Rectal smooth muscle tissue (tissue), 1 donor: Measurements from ENCODE around the gene DYNC2LI1.

Experiments used
- H3K27ac ChIP-seq: one replicate; pipeline ENCODE4 v1.7.0; 2013; ENCODE audit warnings: low read depth, low read length, inconsistent platforms
- H3K27me3 ChIP-seq: one replicate; pipeline ENCODE4 v1.7.0; 2013; ENCODE audit warnings: low read length; ENCODE audit not compliant: control insufficient read depth, insufficient read depth
- H3K36me3 ChIP-seq: one replicate; pipeline ENCODE4 v1.7.0; 2013; ENCODE audit warnings: low read length; ENCODE audit not compliant: control insufficient read depth, insufficient read depth
- H3K4me1 ChIP-seq: one replicate; pipeline ENCODE4 v1.7.0; 2013; ENCODE audit warnings: low read length; ENCODE audit not compliant: control insufficient read depth, insufficient read depth
- H3K4me3 ChIP-seq: one replicate; pipeline ENCODE4 v1.7.0; 2013; ENCODE audit warnings: low read length
- H3K9ac ChIP-seq: one replicate; pipeline ENCODE4 v1.7.0; 2013; ENCODE audit warnings: low read length

The DYNC2LI1 gene

DNA sequence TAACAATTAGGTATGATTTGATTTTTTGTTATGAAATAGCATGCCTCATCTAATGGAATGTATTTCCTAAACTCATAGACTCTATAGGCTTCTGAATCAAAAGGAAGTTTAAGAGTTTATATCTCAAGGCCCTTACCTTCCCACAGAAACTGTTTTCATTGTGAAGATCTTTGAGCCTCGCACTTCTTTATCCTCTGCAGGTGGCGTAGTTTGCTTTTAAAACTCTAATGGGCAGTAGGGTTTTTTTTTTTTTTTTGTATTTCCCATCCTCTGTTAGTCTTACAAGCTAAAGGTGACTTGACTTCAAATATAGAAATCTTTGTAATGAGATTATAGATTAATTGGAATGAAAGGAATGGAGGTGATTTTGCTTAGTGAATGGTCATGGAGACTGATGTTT is 28.3 kb downstream of the DYNC2LI1 start:
- H3K27ac ChIP-seq = no peak overlapping the region
- no peak overlapping the region for H3K4me3 ChIP-seq
- no peak overlapping the region for H3K9ac ChIP-seq
- no peaks in the 10 kb centered on the region for H3K36me3 ChIP-seq
- no peaks in the 10 kb centered on the region for H3K4me1 ChIP-seq
- H3K27me3 ChIP-seq = no peaks in the 10 kb centered on the region

GRCh38 chr2:43803113-43803512 is 29.3 kb downstream of the DYNC2LI1 start:
- H3K36me3 ChIP-seq = no peaks in the 10 kb centered on the region
- no peak overlapping the region for H3K27ac ChIP-seq
- no peaks in the 10 kb centered on the region for H3K4me1 ChIP-seq
- H3K9ac ChIP-seq = no peak overlapping the region
- no peak overlapping the region for H3K4me3 ChIP-seq
- H3K27me3 ChIP-seq = no peaks in the 10 kb centered on the region

GRCh38 chr2:43806719-43807031 is 32.8 kb downstream of the DYNC2LI1 start:
- Histone ChIP-seq H3K9ac (no peak overlapping the region), H3K36me3 (no peaks in the 10 kb centered on the region), H3K4me3 (no peak overlapping the region), H3K27ac (no peak overlapping the region), H3K4me1 (no peaks in the 10 kb centered on the region), H3K27me3 (no peaks in the 10 kb centered on the region)

DNA sequence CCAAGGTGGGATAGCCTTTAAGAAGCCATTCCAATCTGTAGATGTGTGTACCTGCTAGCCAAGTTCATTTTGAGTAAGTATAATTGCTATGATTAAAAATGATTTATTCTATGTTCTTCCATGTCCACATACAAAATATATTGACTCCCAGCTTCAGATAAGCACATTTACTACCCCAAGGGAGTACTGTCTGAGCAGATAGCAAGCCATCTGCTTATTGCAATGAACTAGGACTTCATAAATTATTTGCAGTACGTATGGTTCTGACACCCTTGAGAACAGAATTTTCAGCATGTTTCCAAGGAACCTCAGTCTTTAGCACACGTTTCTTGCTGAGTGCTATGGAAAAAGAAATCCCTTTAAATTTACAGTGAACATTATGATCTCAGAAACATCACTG is 36.6 kb downstream of the DYNC2LI1 start:
- Histone ChIP-seq H3K36me3 (no peaks in the 10 kb centered on the region), H3K27me3 (no peaks in the 10 kb centered on the region), H3K4me1 (no peaks in the 10 kb centered on the region), H3K4me3 (no peak overlapping the region), H3K27ac (no peak overlapping the region), H3K9ac (no peak overlapping the region)

DNA sequence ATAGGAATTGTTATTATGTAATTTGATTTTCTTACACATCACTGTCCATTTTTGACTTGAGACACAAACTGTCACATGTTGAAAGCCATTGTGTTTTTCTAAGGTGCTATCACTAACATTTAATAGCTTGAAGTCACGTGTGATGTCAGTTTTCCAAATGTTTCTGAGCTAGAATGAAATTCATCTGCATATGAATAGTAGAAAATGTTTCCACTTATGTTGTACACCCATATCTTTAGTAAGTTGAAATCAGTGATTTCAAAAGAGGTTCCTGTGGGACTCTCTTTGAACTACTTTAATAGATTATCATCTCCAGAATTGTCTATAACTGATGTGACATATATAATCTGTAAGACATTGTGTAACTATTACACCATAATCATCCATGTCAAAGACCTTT is 37.0 kb downstream of the DYNC2LI1 start:
- H3K27me3 ChIP-seq = no peaks in the 10 kb centered on the region
- no peak overlapping the region for H3K27ac ChIP-seq
- no peaks in the 10 kb centered on the region for H3K36me3 ChIP-seq
- no peak overlapping the region for H3K9ac ChIP-seq
- H3K4me3 ChIP-seq = no peak overlapping the region
- no peaks in the 10 kb centered on the region for H3K4me1 ChIP-seq

DNA sequence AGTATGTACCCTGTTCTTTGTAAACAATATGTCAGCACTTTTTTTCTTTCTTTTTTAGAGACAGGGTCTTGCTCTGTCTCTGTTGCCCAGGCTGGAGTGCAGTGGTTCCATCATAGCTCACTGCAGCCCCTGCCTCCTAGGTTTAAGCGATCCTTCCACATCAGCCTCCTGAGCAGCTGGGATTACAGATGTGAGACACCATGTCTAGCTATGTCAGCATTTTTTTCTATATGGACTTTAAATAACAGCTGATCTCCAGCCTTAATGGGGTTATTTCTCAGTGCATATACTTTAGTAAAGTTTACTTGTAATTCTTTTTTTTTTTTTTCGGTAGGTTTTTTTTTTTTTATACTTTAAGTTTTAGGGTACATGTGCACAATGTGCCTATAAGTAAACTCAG is 38.2 kb downstream of the DYNC2LI1 start:
- Histone ChIP-seq H3K4me1 (no peaks in the 10 kb centered on the region), H3K27ac (no peak overlapping the region), H3K4me3 (no peak overlapping the region), H3K36me3 (no peaks in the 10 kb centered on the region), H3K27me3 (no peaks in the 10 kb centered on the region), H3K9ac (no peak overlapping the region)

GRCh38 chr2:43812947-43813346 is 39.1 kb downstream of the DYNC2LI1 start:
- no peak overlapping the region for H3K9ac ChIP-seq
- H3K27me3 ChIP-seq = no peaks in the 10 kb centered on the region
- no peaks in the 10 kb centered on the region for H3K36me3 ChIP-seq
- no peak overlapping the region for H3K27ac ChIP-seq
- no peaks in the 10 kb centered on the region for H3K4me1 ChIP-seq
- H3K4me3 ChIP-seq = no peak overlapping the region

- Histone ChIP-seq H3K27ac (no peak overlapping the region), H3K4me3 (no peak overlapping the region), H3K36me3 (no peaks in the 10 kb centered on the region), H3K4me1 (no peaks in the 10 kb centered on the region), H3K9ac (no peak overlapping the region), H3K27me3 (no peaks in the 10 kb centered on the region)
Observed at GRCh38 chr2:43814711-43815110, 40.9 kb downstream of the DYNC2LI1 start.

DNA sequence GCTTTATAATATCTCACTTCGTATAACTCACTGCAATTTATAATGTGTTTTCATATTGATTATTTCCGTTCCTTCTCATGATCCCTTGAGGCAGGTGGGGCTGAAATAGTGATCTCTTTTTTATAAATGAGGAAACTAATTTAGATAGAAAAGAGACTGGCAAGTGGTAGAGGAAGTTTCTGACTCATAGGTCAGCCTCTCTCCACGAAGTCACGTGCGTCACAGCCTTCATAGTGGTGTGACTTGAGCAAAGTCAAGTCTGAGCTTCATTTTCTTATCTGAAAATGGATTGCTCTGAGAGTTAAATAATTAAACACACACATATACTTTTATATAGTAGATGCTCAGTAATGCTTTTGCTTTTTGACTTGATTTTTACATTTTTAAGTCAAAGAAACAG is 44.9 kb downstream of the DYNC2LI1 start:
- Histone ChIP-seq H3K27ac (no peak overlapping the region), H3K27me3 (no peaks in the 10 kb centered on the region), H3K36me3 (no peaks in the 10 kb centered on the region), H3K4me1 (no peaks in the 10 kb centered on the region), H3K4me3 (no peak overlapping the region), H3K9ac (no peak overlapping the region)

GRCh38 chr2:43819491-43820163 is 45.8 kb downstream of the DYNC2LI1 start:
- H3K27ac ChIP-seq = no peak overlapping the region
- no peaks in the 10 kb centered on the region for H3K36me3 ChIP-seq
- no peak overlapping the region for H3K4me3 ChIP-seq
- no peak overlapping the region for H3K9ac ChIP-seq
- H3K27me3 ChIP-seq = no peaks in the 10 kb centered on the region
- H3K4me1 ChIP-seq = no peaks in the 10 kb centered on the region

GRCh38 chr2:43822839-43823238 is 49.0 kb downstream of the DYNC2LI1 start:
- no peak overlapping the region for H3K4me3 ChIP-seq
- H3K4me1 ChIP-seq = no peaks in the 10 kb centered on the region
- H3K36me3 ChIP-seq = no peaks in the 10 kb centered on the region
- H3K27ac ChIP-seq = no peak overlapping the region
- no peak overlapping the region for H3K9ac ChIP-seq
- no peaks in the 10 kb centered on the region for H3K27me3 ChIP-seq

- Histone ChIP-seq H3K27me3 (no peaks in the 10 kb centered on the region), H3K4me3 (no peak overlapping the region), H3K9ac (no peak overlapping the region), H3K27ac (no peak overlapping the region), H3K36me3 (no peaks in the 10 kb centered on the region), H3K4me1 (no peaks in the 10 kb centered on the region)
Observed at GRCh38 chr2:43823751-43824150, 49.9 kb downstream of the DYNC2LI1 start.

- H3K27ac ChIP-seq = no peak overlapping the region
- H3K9ac ChIP-seq = no peak overlapping the region
- H3K4me1 ChIP-seq = no peaks in the 10 kb centered on the region
- H3K27me3 ChIP-seq = no peaks in the 10 kb centered on the region
- no peaks in the 10 kb centered on the region for H3K36me3 ChIP-seq
- no peak overlapping the region for H3K4me3 ChIP-seq
Observed at GRCh38 chr2:43824512-43824911, 50.7 kb downstream of the DYNC2LI1 start.
